H1 (cell line): ENCODE data around the gene SMARCD2. TPM values are rescaled to one million over a fixed set of nuclear protein-coding genes. Genes with fewer than 3 reads are reported as not detected.

Experiments
- CTCF ChIA-PET: fragments of 300-600 bp; sonication (Branson Sonifier 250); formaldehyde crosslinking; loops from one replicate; lab custom pipeline; 2021; ENCODE audit not compliant: partially characterized antibody; lab: Charles Lee
- POLR2A ChIA-PET: fragments of 300-600 bp; sonication (Branson Sonifier 250); formaldehyde crosslinking; loops from one replicate; lab custom pipeline; 2021; ENCODE audit warnings: inconsistent platforms; ENCODE audit not compliant: partially characterized antibody; lab: Charles Lee
- DNase-seq, 2 experiments: peaks; one replicate each; pipeline versions ENCODE4 v3.0.0 to v3.0.0-alpha.2; 2010 to 2022; ENCODE audit warnings: low spot score in 2 of 2, low read depth in 1 of 2, mixed read lengths in 1 of 2
- FAIRE-seq: peaks from 2 replicates; lab custom pipeline; 2011; peaks lifted over from hg19 to GRCh38; lab: Jason Lieb, UNC
- H2AFZ ChIP-seq: 2 replicates; pipeline ENCODE4 v1.8.1; 2012; ENCODE audit warnings: low read length, inconsistent platforms
- H2AK5ac ChIP-seq: 2 replicates; pipeline ENCODE4 v1.6.1; 2013; ENCODE audit warnings: low read depth, low read length
- H2BK120ac ChIP-seq: replicated peaks from 2 replicates; pipeline ENCODE3; 2013; ENCODE audit warnings: low read depth, low read length, inconsistent platforms
- H2BK12ac ChIP-seq: 2 replicates; pipeline ENCODE4 v1.6.1; 2013; ENCODE audit warnings: low read depth, low read length
- H2BK15ac ChIP-seq: 2 replicates; pipeline ENCODE4 v1.6.1; 2013; ENCODE audit warnings: low read length
- H2BK20ac ChIP-seq: 2 replicates; pipeline ENCODE4 v1.6.1; 2013; ENCODE audit warnings: low read length
- H2BK5ac ChIP-seq: 2 replicates; pipeline ENCODE4 v1.6.1; 2013; ENCODE audit warnings: low read depth, low read length
- H3K14ac ChIP-seq: 2 replicates; pipeline ENCODE4 v1.6.1; 2013; ENCODE audit warnings: inconsistent platforms; ENCODE audit not compliant: insufficient read length
- H3K18ac ChIP-seq: 2 replicates; pipeline ENCODE4 v1.6.1; 2013; ENCODE audit warnings: low read length; ENCODE audit errors: extremely low read depth
- H3K23ac ChIP-seq: 2 replicates; pipeline ENCODE4 v1.6.1; 2013; ENCODE audit warnings: inconsistent platforms; ENCODE audit not compliant: insufficient read length
- H3K23me2 ChIP-seq: 2 replicates; pipeline ENCODE4 v1.6.1; 2013; ENCODE audit warnings: low read depth, low read length
- H3K27ac ChIP-seq: 2 replicates; pipeline ENCODE4 v1.6.1; 2011; ENCODE audit warnings: low read depth, low read length, inconsistent platforms
- H3K27me3 ChIP-seq, 4 experiments: replicated peaks in 1 of 4; 1 replicate in 1 of 4; 2 replicates in 3 of 4; pipeline versions ENCODE4 v1.6.1 to v1.8.1; 2011 to 2013; ENCODE audit warnings: low read length in 3 of 4, mild to moderate bottlenecking in 3 of 4, inconsistent platforms in 2 of 4, mixed read lengths in 2 of 4, moderate library complexity in 1 of 4; ENCODE audit not compliant: control insufficient read depth in 3 of 4, insufficient read depth in 3 of 4; ENCODE audit errors: extremely low read depth in 1 of 4
- H3K36me3 ChIP-seq, 4 experiments: 2 replicates each; pipeline versions ENCODE4 v1.6.1 to v1.8.1; 2011 to 2013; ENCODE audit warnings: mild to moderate bottlenecking in 4 of 4, low read length in 3 of 4, moderate library complexity in 2 of 4, control low read depth in 1 of 4, inconsistent platforms in 1 of 4; ENCODE audit not compliant: insufficient read depth in 4 of 4, control insufficient read depth in 2 of 4
- H3K4ac ChIP-seq: replicated peaks from 2 replicates; pipeline ENCODE3; 2013; ENCODE audit warnings: low read length, low read depth, mixed read lengths, inconsistent platforms; ENCODE audit not compliant: insufficient read length
- H3K4me1 ChIP-seq, 4 experiments: replicated peaks in 1 of 4; 1 replicate in 1 of 4; 2 replicates in 3 of 4; pipeline versions ENCODE4 v1.6.1 to v1.8.1; 2011 to 2013; ENCODE audit warnings: low read length in 3 of 4, inconsistent platforms in 2 of 4, mixed read lengths in 1 of 4; ENCODE audit not compliant: insufficient read depth in 4 of 4, control insufficient read depth in 3 of 4
- H3K4me2 ChIP-seq, 2 experiments: 2 replicates each; pipeline versions ENCODE4 v1.6.1 to v1.8.1; 2011 to 2013; ENCODE audit warnings: low read depth in 2 of 2, low read length in 2 of 2, control low read depth in 1 of 2, inconsistent platforms in 1 of 2, mild to moderate bottlenecking in 1 of 2; ENCODE audit not compliant: insufficient read depth in 1 of 2
- H3K4me3 ChIP-seq, 4 experiments: fragments of 200-600, 300-600 bp in 1 of 4; sonication (generic), shearing (Covaris generic), sonication (Bioruptor Twin) in 1 of 4; 2 replicates each; pipeline versions ENCODE4 v1.5.1 to v1.8.1; 2011 to 2016; ENCODE audit warnings: low read length in 4 of 4, low read depth in 3 of 4, control low read depth in 2 of 4, inconsistent platforms in 2 of 4, mild to moderate bottlenecking in 2 of 4, mixed read lengths in 1 of 4, moderate library complexity in 1 of 4; ENCODE audit not compliant: insufficient read depth in 2 of 4; ENCODE audit errors: extremely low read depth in 1 of 4
- H3K56ac ChIP-seq: replicated peaks from 2 replicates; pipeline ENCODE3; 2013; ENCODE audit warnings: low read depth, mild to moderate bottlenecking, mixed read lengths, low read length, inconsistent platforms; ENCODE audit not compliant: insufficient read length
- H3K79me1 ChIP-seq: 2 replicates; pipeline ENCODE4 v1.6.1; 2013; ENCODE audit warnings: low read depth, low read length, control low read depth
- H3K79me2 ChIP-seq, 2 experiments: 2 replicates each; pipeline versions ENCODE4 v1.6.1 to v1.8.1; 2012 to 2013; ENCODE audit warnings: low read length in 2 of 2, mild to moderate bottlenecking in 2 of 2, inconsistent platforms in 1 of 2; ENCODE audit not compliant: insufficient read depth in 2 of 2, control insufficient read depth in 1 of 2
- H3K9ac ChIP-seq, 4 experiments: replicated peaks in 1 of 4; 1 replicate in 1 of 4; 2 replicates in 3 of 4; pipeline versions ENCODE4 v1.6.1 to v1.8.1; 2011 to 2013; ENCODE audit warnings: low read depth in 3 of 4, low read length in 3 of 4, control low read depth in 2 of 4, mild to moderate bottlenecking in 2 of 4, moderate library complexity in 2 of 4, inconsistent platforms in 1 of 4; ENCODE audit errors: extremely low read depth in 1 of 4
- H3K9me3 ChIP-seq, 2 experiments: 2 replicates each; pipeline versions ENCODE4 v1.6.1 to v1.8.1; 2012 to 2013; ENCODE audit warnings: mild to moderate bottlenecking in 2 of 2, moderate library complexity in 2 of 2, control low read depth in 1 of 2, inconsistent platforms in 1 of 2, low read depth in 1 of 2, low read length in 1 of 2, mixed read lengths in 1 of 2; ENCODE audit not compliant: insufficient read depth in 2 of 2
- H4K20me1 ChIP-seq, 2 experiments: replicated peaks in 1 of 2; 2 replicates each; pipeline versions ENCODE3 to v1.8.1; 2011 to 2013; ENCODE audit warnings: inconsistent platforms in 2 of 2, low read length in 2 of 2, mild to moderate bottlenecking in 1 of 2; ENCODE audit not compliant: insufficient read depth in 2 of 2, control insufficient read depth in 1 of 2
- H4K5ac ChIP-seq: 2 replicates; pipeline ENCODE4 v1.6.1; 2013; ENCODE audit warnings: low read length, low read depth, mixed read lengths, inconsistent platforms; ENCODE audit not compliant: insufficient read length
- H4K8ac ChIP-seq: 2 replicates; pipeline ENCODE4 v1.8.0; 2013; ENCODE audit warnings: mild to moderate bottlenecking, moderate library complexity, low read length, inconsistent platforms; ENCODE audit not compliant: insufficient read depth; ENCODE audit errors: extremely low read depth
- H4K91ac ChIP-seq: replicated peaks from 2 replicates; pipeline ENCODE3; 2013; ENCODE audit warnings: low read length, mixed read lengths, inconsistent platforms; ENCODE audit not compliant: insufficient read length
- ASH2L ChIP-seq: fragments of 200-600, 300-600 bp; sonication (generic); IDR thresholded peaks from one replicate; pipeline ENCODE4 v1.7.1; 2017; ENCODE audit warnings: low read length
- ATF3 ChIP-seq: IDR thresholded peaks from 2 replicates; pipeline ENCODE4 v1.6.1; 2011; ENCODE audit warnings: low read depth, mild to moderate bottlenecking, low read length; ENCODE audit not compliant: insufficient read depth
- CBX5 ChIP-seq: fragments of 300-800, 300-1000 bp; sonication (generic); IDR thresholded peaks from 2 replicates; pipeline ENCODE4 v1.7.1; 2016; ENCODE audit warnings: antibody characterized with exemption, low read length, low read depth
- CEBPB ChIP-seq: IDR thresholded peaks from 2 replicates; pipeline ENCODE4 v1.6.1; 2012; ENCODE audit warnings: low read depth, low read length
- CREB1 ChIP-seq: IDR thresholded peaks from 2 replicates; pipeline ENCODE4 v1.6.1; 2012; ENCODE audit warnings: inconsistent platforms
- EGR1 ChIP-seq: IDR thresholded peaks from 2 replicates; pipeline ENCODE4 v1.6.1; 2011; ENCODE audit warnings: low read depth, low read length, borderline replicate concordance
- EZH2 ChIP-seq: fragments of 200-600 bp; sonication (generic); IDR thresholded peaks from 2 replicates; pipeline ENCODE4 v1.7.1; 2012; ENCODE audit warnings: low read depth, mild to moderate bottlenecking, moderate library complexity, low read length, inconsistent platforms; ENCODE audit not compliant: severe bottlenecking
- GABPA ChIP-seq: IDR thresholded peaks from 2 replicates; pipeline ENCODE4 v1.6.1; 2011; ENCODE audit warnings: mild to moderate bottlenecking, low read length, moderate library complexity, borderline replicate concordance; ENCODE audit not compliant: insufficient read depth
- KDM4A ChIP-seq: IDR thresholded peaks from one replicate; pipeline ENCODE4 v1.7.1; 2012; ENCODE audit warnings: low read depth, mild to moderate bottlenecking, moderate library complexity, low read length, inconsistent platforms; ENCODE audit not compliant: severe bottlenecking
- KDM5A ChIP-seq: fragments of 200-600 bp; IDR thresholded peaks from 2 replicates; pipeline ENCODE4 v1.7.1; 2012; ENCODE audit warnings: mild to moderate bottlenecking, low read length, inconsistent platforms, mixed read lengths
- RAD21 ChIP-seq, 2 experiments: IDR thresholded peaks in 1 of 2; conservative IDR thresholded peaks in 1 of 2; 2 replicates each; pipeline ENCODE4 v1.6.1; 2011; ENCODE audit warnings: low read depth in 2 of 2, low read length in 2 of 2, improper control_type of control experiment in 1 of 2, inconsistent platforms in 1 of 2, mild to moderate bottlenecking in 1 of 2, moderate library complexity in 1 of 2
- WGBS, 2 experiments: shearing (Covaris generic) in 1 of 2; methylation state at CpG; one replicate each; pipeline versions ENCODE4 v1.1.6 to v1.1.7; 2013 to 2015; ENCODE audit warnings: low lambda C conversion rate in 2 of 2, mixed read lengths in 2 of 2, inconsistent platforms in 1 of 2, low coverage in 1 of 2, missing lambda C conversion rate in 1 of 2; ENCODE audit not compliant: insufficient replicate concordance in 2 of 2, insufficient coverage in 1 of 2, insufficient read length in 1 of 2; ENCODE audit errors: extremely low coverage in 1 of 2, missing lambda C conversion rate in 1 of 2; 5-methylcytosine and 5-hydroxymethylcytosine counted together
- polyA plus RNA-seq, 7 experiments: library from polyadenylated mRNA; depleted of rRNA in 3 of 7; stranded (reverse) in 5 of 7; unstranded in 2 of 7; fragments of >200 nt in 5 of 7; fragments of 200-250 nt in 2 of 7; gene quantifications; 1 replicate in 5 of 7; 2 replicates in 1 of 7; 4 replicates in 1 of 7; pipeline versions ENCODE4 v1.2.1 to v1.2.3, GENCODE V29; 2011 to 2013; ENCODE audit warnings: missing spikeins in 2 of 7, mixed read lengths in 2 of 7
- total RNA-seq: library from RNA; stranded (reverse); fragmentation: NEBNext Ultra II Directional; extraction: Animal tissue kit (Norgen Biotek cat#: 25700); gene quantifications from 2 replicates; pipeline ENCODE4 v1.2.1, GENCODE V29; 2021

Gene SMARCD2
- total and polyA plus RNA-seq, 2 of the 8 experiments (the other 6 are each of a cell fraction or from before 2014, with no cell fraction given) = 90.0 to 92.2 TPM

GRCh38 chr17:63855185-63855584 is 12.7 kb upstream of the SMARCD2 start:
- no peak overlapping the region for H3K14ac ChIP-seq
- H3K27me3 ChIP-seq = peaks cover 0 to 2% (median under 1%) of the 10 kb centered on the region in 4 experiments; a peak in 2 of 7 replicates
- H2BK12ac ChIP-seq = no peak overlapping the region
- H3K4me2 ChIP-seq = no peak overlapping the region
- H2BK5ac ChIP-seq = no peak overlapping the region
- no peaks in the 10 kb centered on the region for H3K36me3 ChIP-seq
- FAIRE-seq = no peak
- no peak overlapping the region for H2BK15ac ChIP-seq
- no peaks in the 10 kb centered on the region for H3K79me1 ChIP-seq
- no peak overlapping the region for H3K9ac ChIP-seq
- no peak overlapping the region for H2AFZ ChIP-seq
- no peak overlapping the region for H4K5ac ChIP-seq
- H3K4me3 ChIP-seq = no peak overlapping the region
- no peak for DNase-seq
- H3K4me1 ChIP-seq = no peaks in the 10 kb centered on the region
- no peak overlapping the region for H2AK5ac ChIP-seq
- H2BK20ac ChIP-seq = no peak overlapping the region
- TF ChIP-seq KDM5A (no peak), CREB1 (no peak), ASH2L (no peak), RAD21 (IDR thresholded peaks at IDR 0.05 in 1 of 2, conservative IDR thresholded peaks at IDR 0.05 in 1 of 2; ENCODE audit: low read depth in 2 of 2, low read length in 2 of 2) (no peak), CBX5 (no peak), EGR1 (no peak), ATF3 (no peak), CEBPB (no peak), EZH2 (no peak), KDM4A (no peak), GABPA (no peak)
- no peak overlapping the region for H4K91ac ChIP-seq
- 86% methylated on average over 8 of the region's 8 CpGs; no CpG with 5 or more reads in 1 of the 2 experiments for WGBS, 2 experiments
- H3K23me2 ChIP-seq = no peaks in the 10 kb centered on the region
- no peak overlapping the region for H3K27ac ChIP-seq
- no peaks in the 10 kb centered on the region for H3K79me2 ChIP-seq
- H4K20me1 ChIP-seq = no peaks in the 10 kb centered on the region
- H4K8ac ChIP-seq = no peak overlapping the region
- no peak overlapping the region for H3K23ac ChIP-seq
- ChIA-PET CTCF (interaction anchor here (0.7 to 8.9 kb wide), 6 partner anchors 9 to 27 kb away, joined by 3 to 77 read pairs (median 5); partner anchors contain the start of gene GH2), POLR2A (no interaction called here)
- no peak overlapping the region for H3K56ac ChIP-seq
- no peak overlapping the region for H3K18ac ChIP-seq
- no peaks in the 10 kb centered on the region for H3K9me3 ChIP-seq
- no peak overlapping the region for H2BK120ac ChIP-seq
- no peak overlapping the region for H3K4ac ChIP-seq
